AG09319 (cell line): ENCODE measurements around the gene IL16.

Experiments
- DNase-seq: peaks from one replicate; pipeline ENCODE4 v3.0.0-alpha.2; 2010; ENCODE audit warnings: low read depth; ENCODE audit errors: extremely low read depth
- TF ChIP-seq, protein P1 (sequence below): IDR thresholded peaks from 2 replicates; pipeline ENCODE4 v1.5.1; 2011; ENCODE audit warnings: low read depth, mild to moderate bottlenecking, inconsistent platforms, low read length, moderate library complexity

Gene IL16

GRCh38 chr15:81264072-81264857 is 67.6 kb downstream of the IL16 start:
- DNase-seq, result no peak
- TF ChIP-seq, protein P1, sequence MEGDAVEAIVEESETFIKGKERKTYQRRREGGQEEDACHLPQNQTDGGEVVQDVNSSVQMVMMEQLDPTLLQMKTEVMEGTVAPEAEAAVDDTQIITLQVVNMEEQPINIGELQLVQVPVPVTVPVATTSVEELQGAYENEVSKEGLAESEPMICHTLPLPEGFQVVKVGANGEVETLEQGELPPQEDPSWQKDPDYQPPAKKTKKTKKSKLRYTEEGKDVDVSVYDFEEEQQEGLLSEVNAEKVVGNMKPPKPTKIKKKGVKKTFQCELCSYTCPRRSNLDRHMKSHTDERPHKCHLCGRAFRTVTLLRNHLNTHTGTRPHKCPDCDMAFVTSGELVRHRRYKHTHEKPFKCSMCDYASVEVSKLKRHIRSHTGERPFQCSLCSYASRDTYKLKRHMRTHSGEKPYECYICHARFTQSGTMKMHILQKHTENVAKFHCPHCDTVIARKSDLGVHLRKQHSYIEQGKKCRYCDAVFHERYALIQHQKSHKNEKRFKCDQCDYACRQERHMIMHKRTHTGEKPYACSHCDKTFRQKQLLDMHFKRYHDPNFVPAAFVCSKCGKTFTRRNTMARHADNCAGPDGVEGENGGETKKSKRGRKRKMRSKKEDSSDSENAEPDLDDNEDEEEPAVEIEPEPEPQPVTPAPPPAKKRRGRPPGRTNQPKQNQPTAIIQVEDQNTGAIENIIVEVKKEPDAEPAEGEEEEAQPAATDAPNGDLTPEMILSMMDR, result no peak

- TF ChIP-seq, protein P1, result no peak
- no peak for DNase-seq
Measured at GRCh38 chr15:81265256-81265943, 68.7 kb downstream of the IL16 start.

DNA sequence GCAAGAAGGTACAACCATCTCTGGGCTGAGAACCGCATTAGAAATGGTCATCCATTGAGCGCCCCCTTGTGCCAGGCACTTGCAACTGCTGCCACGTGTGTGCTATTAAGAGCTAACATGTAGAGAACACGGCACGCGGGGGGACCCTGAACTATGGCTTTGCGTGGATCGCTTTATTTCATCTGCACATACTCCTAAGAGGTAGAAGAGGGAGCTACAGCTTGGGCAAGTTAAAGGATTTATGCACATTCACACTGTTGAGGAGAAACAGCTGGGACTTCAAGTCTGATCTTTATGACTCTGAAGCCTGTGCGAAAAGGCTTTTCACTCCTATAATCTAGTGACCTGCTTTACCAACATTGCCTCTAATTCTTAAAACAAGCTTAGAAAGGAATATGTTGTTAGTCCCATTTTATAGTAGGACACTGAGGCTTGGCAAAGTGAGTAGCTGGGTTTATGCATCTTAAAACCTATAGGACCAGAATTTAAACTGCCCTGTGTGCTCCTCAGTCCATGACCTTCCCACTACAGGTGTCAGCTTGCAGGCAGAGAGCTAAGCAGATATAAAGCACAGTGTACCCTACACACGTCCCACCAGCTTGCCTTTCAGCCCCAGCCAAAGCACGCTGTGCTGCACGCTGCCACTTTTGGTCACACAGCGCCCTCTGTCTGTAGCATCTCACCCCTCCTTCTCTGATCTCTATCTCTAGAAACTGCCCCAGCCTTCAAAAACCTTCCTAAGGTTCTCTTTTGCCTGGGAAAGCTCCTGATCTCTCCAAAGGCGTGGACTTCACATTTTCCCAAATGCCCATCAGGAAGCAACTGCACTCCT is 69.5 kb downstream of the IL16 start:
- TF ChIP-seq, protein P1, result peak; percentile 94
- peak; percentile 64 for DNase-seq

DNA sequence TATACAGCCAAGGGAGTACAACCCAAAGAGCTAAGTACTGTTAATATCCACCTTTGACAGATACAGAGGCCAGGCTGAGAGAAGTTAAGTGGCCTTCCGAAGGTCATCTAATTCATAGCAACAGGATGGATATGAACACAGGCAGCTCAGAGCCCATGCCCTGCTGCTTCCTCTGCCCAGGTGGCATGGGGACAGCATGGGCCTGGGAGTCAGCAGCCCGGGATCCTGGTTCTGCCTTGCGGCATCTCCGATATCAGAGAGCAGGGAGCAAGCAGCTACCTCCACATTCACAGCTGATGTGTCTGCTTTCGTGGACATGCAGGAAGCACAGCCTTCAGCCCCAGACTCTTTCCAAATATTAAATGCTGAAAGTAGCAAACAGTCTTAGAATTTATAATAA is 71.7 kb downstream of the IL16 start:
- TF ChIP-seq, protein P1, result no peak
- DNase-seq, result no peak

GRCh38 chr15:81268881-81269601 is 72.4 kb downstream of the IL16 start:
- no peak for DNase-seq
- TF ChIP-seq, protein P1, result no peak

- TF ChIP-seq, protein P1, result no peak
Measured at GRCh38 chr15:81270188-81270587, 73.5 kb downstream of the IL16 start.

More at GRCh38 chr15:81270188-81270587, 73.5 kb downstream of the IL16 start:
- no peak for DNase-seq
